PFSK-1 (cell line): ENCODE results near the gene PRELID3B.

Experiments used
- FOXP2 ChIP-seq: optimal IDR thresholded peaks from 2 replicates; pipeline ENCODE3; 2011; ENCODE audit warnings: borderline replicate concordance, control low read depth, inconsistent platforms; ENCODE audit not compliant: insufficient read depth; ENCODE audit errors: extremely low read length, extremely low read depth
- POLR2AphosphoS5 ChIP-seq: IDR thresholded peaks from 2 replicates; pipeline ENCODE4 v1.6.1; 2012; ENCODE audit warnings: low read depth, mild to moderate bottlenecking, control low read depth, low read length, moderate library complexity
- REST ChIP-seq, 2 experiments: IDR thresholded peaks; 2 replicates each; pipeline versions ENCODE4 v1.6.1 to v1.8.0; 2011 to 2012; ENCODE audit warnings: low read depth in 2 of 2, low read length in 2 of 2, control low read depth in 1 of 2, inconsistent platforms in 1 of 2, mild to moderate bottlenecking in 1 of 2, moderate library complexity in 1 of 2; ENCODE audit not compliant: insufficient read depth in 1 of 2
- SIN3A ChIP-seq: IDR thresholded peaks from 2 replicates; pipeline ENCODE4 v1.6.1; 2012; ENCODE audit warnings: mild to moderate bottlenecking, low read length, moderate library complexity, borderline replicate concordance; ENCODE audit not compliant: insufficient read depth
- TAF1 ChIP-seq: IDR thresholded peaks from 2 replicates; pipeline ENCODE4 v1.6.1; 2012; ENCODE audit warnings: low read length, control low read depth, borderline replicate concordance; ENCODE audit not compliant: insufficient read depth

Gene PRELID3B

GRCh38 chr20:59032713-59033059 lies 9.9 kb downstream of the PRELID3B start:
- no peak for TF ChIP-seq FOXP2
- TF ChIP-seq REST (IDR thresholded peaks at IDR 0.05; ENCODE audit: insufficient read depth in 1 of 2, low read depth in 2 of 2, low read length in 2 of 2), result no peak
- no peak for TF ChIP-seq TAF1
- no peak for TF ChIP-seq SIN3A
- no peak for TF ChIP-seq POLR2AphosphoS5

- TF ChIP-seq FOXP2 (peak; percentile 42), SIN3A (no peak), POLR2AphosphoS5 (peak; percentile 90), REST (IDR thresholded peaks at IDR 0.05; ENCODE audit: insufficient read depth in 1 of 2, low read depth in 2 of 2, low read length in 2 of 2) (0 out of 4 replicates have a peak, but pooled peaks have one; percentile 29 to 38), TAF1 (peak; percentile 48; the same call in 1 of the 2 replicates)
Observed at GRCh38 chr20:59032023-59032712, 10.4 kb downstream of the PRELID3B start, which contains the start of gene ATP5F1E. ATP5F1E (minus strand) TSS chr20:59032335; CDS start chr20:59032251, 84 bp downstream.

- no peak for TF ChIP-seq FOXP2
- TF ChIP-seq TAF1, result no peak
- TF ChIP-seq SIN3A, result no peak
- no peak for TF ChIP-seq POLR2AphosphoS5
- TF ChIP-seq REST (IDR thresholded peaks at IDR 0.05; ENCODE audit: insufficient read depth in 1 of 2, low read depth in 2 of 2, low read length in 2 of 2), result no peak
Observed at GRCh38 chr20:59031564-59032022, 11.0 kb downstream of the PRELID3B start.

- no peak for TF ChIP-seq REST (IDR thresholded peaks at IDR 0.05; ENCODE audit: insufficient read depth in 1 of 2, low read depth in 2 of 2, low read length in 2 of 2)
- TF ChIP-seq POLR2AphosphoS5, result no peak
- no peak for TF ChIP-seq SIN3A
- TF ChIP-seq TAF1, result no peak
- TF ChIP-seq FOXP2, result no peak
Observed at GRCh38 chr20:59030911-59031563, 11.5 kb downstream of the PRELID3B start.
